ENCODE measurements around the gene SAMD11.

DNA sequence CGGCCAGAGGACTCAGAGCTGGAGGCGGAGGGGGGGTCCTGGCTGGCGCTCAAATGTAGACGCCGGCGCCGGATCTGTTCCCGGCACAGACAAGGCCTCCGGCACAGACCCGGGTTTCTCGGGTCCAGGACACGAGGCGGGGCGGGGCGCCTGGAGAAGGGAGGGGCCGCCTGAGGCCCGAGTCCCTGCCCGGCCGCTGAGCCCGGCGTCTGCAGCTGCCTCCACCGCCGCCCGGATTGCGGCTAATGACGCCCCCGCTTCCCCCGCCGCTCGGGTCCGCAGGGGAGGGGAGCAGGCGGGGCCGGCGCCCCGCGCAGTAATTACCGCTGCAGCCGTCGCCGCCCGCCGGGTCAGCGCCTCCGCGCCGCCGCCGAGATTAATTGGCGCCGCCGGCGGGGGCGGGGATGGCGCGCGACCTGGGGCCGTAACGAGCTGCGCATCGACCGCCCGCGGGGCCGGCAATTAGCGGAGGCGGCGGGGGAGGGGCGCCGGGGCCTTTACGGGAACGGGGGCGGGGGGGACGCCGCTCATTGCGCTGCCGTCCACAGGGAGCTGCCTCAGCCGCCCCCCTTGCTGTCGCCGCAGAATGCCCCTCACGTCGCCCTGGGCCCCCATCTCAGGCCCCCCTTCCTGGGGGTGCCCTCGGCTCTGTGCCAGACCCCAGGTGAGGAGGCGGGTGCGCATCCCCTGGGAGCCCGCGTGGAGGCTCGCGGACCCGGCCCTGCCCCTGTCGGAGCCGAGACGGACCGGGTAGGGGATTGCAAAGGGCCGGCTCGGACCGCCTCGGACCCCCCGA is 18.1 kb downstream of the SAMD11 start:
- TF ChIP-seq, protein P1, sequence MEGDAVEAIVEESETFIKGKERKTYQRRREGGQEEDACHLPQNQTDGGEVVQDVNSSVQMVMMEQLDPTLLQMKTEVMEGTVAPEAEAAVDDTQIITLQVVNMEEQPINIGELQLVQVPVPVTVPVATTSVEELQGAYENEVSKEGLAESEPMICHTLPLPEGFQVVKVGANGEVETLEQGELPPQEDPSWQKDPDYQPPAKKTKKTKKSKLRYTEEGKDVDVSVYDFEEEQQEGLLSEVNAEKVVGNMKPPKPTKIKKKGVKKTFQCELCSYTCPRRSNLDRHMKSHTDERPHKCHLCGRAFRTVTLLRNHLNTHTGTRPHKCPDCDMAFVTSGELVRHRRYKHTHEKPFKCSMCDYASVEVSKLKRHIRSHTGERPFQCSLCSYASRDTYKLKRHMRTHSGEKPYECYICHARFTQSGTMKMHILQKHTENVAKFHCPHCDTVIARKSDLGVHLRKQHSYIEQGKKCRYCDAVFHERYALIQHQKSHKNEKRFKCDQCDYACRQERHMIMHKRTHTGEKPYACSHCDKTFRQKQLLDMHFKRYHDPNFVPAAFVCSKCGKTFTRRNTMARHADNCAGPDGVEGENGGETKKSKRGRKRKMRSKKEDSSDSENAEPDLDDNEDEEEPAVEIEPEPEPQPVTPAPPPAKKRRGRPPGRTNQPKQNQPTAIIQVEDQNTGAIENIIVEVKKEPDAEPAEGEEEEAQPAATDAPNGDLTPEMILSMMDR (conservative IDR thresholded peaks at IDR 0.05) = no peak
- TF ChIP-seq ZFX (IDR thresholded peaks at IDR 0.05) = peak; percentile 14; the same call in 1 of the 2 replicates

Measured in C4-2B (cell line).